ENCODE data around the gene NPM1.

Gene NPM1

DNA sequence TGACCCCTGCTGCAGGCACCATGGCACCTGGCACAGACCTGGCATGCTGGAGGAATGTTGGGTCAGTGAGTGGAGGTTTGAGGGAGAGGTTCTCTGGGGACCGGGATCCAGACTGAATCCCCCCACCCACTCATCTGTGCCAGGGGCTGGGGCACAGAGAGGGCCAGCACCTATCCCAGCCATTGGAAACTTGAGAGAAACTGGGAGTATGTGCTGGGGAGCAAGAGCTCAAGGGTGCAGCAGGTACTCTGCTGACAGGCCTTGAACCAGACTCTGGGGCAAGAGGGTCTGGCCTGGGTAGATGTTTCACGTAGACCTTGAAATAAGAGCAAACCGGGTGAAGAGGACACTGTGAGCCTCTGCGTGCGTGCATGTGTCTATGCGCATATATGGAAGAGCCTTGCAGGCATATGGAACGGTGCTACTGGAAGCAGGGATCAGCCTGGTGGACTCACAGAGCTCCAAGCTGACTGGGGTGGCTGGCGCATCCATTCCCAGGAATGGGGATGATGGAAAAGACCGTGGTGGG lies 40.6 kb downstream of the NPM1 start:
- DNase-seq (ENCODE audit: low read depth in 2 of 2) = no peak

DNA sequence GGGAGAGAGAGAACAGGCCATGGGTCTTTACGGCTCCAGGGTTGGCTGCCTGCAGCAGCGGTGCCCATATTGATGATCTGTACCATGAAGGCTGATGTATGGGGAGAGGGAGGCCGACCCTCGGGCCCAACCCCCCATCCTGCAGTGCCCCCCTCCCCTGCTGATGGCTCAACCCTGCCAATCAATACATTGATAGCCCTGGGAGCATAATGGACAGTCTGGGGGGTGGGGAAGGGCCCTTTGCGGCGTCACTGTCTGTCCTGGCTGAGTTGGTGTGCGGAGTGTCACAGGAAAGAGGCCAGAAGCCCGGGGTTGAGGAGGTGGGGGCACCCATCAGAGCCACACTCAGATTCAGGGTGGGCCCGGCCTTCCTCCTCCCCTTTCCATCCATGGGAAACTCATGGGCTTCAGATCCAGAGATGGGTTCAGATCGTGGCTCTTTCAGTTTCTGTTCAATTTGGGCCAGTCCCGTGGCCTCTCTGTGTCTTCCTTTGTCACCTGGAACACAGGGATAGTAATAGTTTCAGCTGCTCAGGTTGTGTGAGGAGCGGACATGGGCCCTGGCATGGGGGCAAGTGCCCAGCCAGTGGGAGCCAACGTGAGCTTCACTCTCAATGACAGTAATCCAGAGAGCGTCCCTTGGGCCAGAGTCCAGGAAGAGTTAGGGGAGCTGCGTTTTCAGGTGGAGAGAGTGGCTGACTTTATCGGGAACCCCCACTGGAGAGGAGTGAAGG lies 41.3 kb downstream of the NPM1 start:
- no peak for DNase-seq (ENCODE audit: low read depth in 2 of 2)

DNA sequence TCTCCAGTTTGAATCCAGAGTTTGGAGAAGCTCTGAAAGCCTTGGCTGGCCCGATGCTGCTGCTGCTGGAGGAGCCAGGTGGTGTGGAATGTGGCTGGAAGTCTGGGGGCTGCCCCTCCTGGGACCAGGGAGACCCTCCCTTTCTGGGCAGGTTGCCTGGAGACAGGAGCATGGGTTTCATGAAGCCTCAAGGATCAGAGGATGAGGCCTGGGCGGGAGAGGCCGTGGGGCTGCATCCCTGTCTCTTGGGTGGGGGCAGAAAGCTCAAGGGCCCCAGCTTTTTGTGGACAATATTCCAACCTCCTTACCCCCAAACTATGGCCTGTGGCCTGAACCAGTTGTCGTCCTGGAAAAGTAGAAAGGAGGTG lies 41.9 kb downstream of the NPM1 start:
- no peak for DNase-seq (ENCODE audit: low read depth in 2 of 2)

DNA sequence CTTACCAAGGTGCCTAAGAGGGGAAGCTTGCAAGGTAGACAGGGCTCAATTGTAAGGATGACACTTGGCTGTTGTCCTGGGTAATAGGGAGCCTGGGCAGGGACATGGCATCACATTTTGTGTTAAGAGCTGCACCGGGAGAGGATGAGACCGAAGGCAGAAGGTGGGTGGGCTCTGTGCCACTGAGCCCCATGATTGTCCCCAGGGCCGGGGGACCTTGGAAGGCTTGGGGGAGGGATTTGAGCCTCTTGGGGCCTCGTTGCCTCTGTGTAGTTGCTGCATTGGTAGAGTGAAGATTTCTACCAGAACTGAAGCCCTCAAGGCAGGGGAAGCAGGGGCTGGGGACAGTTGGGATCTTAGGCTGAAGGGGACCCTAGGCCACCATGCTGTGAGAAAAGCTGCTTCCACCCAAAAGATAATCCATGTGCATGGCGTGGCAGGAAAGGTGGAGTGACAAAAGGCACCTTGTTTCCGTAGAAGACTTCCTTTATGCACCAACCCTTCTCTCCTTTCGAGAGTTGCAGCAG lies 43.7 kb downstream of the NPM1 start:
- DNase-seq (ENCODE audit: low read depth in 2 of 2) = no peak

DNA sequence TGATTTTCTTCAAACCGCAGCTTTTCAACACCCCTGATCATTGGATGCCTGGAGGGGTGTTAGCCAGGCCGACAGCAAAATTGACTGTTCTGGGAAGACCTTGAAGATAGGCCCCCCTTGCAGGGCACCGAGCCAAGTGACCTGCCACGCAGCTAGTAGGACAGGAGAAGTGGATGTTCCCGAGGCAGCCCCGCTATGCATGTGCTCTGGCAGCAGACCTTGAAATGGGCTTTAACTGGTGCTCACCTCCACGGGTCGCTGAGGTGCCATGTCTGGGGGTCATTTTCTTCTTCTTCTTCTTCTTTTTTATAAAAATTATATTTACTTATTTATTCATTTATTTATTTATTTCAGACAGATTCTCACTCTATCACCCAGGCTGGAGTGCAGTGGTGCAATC lies 44.4 kb downstream of the NPM1 start:
- DNase-seq (ENCODE audit: low read depth in 2 of 2) = no peak

DNA sequence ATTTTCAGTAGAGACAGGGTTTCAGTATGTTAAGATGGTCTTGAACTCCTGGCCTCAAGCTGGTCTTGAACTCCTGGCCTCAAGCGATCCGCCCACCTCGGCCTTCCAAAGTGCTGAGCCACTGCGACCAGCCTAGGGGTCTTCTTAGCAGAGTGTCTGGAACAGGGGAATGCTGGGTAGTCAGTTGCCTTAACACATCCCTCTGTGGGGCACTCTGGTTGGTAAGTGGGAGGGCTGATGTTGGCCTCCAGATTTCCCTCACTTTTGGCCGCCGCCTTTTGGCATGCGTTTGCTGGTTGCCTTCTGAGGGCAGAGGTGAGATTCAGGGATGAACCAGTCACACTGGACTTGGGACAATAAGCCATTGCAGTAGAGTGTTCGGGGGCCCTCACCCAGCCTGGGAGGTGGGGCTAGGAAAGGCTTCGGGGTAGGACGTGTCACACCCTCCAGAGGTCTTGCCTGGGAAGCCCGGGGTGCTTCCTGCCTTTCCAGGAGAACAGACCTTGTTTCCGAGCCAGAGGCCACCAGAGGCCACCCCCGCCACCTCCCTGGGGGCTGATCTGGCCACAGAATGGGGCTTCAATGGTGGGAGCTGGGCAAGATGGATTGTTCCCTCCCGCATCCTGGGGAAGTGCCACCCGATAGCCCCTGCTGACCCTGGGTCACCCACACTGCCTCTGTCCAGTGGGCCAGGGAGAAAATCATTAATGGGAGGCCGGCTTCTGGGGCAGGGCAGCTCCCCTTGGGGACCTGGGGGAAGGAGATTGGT lies 45.1 kb downstream of the NPM1 start:
- DNase-seq (ENCODE audit: low read depth in 2 of 2) = no peak

DNA sequence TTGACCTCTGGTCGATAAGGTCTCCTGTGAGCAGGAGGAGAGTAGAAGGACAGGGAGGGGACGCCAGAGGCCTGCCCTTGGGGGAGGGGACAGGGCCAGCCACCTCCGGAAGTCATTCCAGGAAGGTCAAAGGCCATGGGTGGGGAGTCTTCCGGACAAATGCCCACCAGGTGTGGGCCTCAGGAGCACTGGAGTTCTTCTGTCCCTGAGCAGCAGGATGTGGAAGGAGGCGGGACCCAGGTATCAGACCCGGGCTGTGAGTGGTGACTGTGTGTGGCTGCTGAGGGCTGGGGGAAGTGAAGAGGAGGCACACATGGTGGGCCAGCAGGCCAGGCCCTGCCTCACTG lies 45.7 kb downstream of the NPM1 start:
- no peak for DNase-seq (ENCODE audit: low read depth in 2 of 2)

DNA sequence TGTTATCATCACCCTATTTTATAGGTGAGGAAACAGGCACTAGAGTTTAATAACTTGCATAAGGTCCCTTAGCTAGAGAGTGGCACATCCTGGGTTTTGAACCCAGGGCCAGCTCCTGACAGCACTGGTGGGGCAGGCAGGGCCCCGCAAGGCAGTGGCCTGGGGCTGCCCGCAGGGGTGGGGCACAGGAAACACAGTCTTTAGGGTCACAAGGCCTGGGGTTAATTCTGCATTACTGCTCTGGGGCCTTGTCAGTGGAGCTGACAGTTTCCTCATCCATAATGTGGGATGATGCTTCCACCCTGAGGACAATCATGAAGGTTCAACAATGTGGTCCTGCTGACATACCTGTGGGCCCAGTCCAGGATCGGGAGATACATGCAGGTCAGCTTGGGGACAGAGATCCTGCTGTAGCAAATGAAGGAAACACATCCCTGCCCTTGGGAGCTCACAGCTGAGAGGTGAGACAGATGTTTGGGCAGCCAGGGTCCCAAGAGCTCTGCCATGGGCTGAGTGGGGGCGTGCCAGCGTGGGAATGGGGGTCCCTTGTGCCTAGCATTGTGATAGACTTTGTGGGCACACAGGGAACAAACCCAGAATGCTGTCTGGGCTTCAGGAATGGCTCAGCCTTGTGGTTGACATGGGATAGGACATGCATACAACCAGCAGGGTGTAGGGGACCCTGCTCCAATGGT lies 46.5 kb downstream of the NPM1 start:
- DNase-seq (ENCODE audit: low read depth in 2 of 2) = no peak

DNA sequence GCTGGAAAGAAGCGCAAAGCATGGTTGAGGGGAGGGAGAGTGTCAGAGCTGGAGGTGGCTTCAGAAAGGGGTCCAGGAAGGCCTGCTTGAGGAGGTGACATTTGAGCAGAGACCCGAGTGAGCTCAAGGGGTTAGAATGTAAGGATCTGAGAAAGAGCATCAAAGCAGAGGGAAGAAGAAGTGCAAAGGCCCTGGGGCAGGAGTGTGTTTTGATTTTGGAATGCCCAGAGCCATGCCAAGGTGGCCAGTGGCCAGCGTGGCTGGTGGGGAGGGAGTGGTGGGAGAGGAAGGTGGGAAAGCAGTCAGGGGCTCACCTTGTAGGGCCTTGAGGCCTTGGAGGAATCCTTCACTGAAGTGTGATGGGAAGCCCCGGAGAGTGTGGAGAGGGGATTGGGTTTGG lies 47.2 kb downstream of the NPM1 start:
- no peak for DNase-seq (ENCODE audit: low read depth in 2 of 2)

DNA sequence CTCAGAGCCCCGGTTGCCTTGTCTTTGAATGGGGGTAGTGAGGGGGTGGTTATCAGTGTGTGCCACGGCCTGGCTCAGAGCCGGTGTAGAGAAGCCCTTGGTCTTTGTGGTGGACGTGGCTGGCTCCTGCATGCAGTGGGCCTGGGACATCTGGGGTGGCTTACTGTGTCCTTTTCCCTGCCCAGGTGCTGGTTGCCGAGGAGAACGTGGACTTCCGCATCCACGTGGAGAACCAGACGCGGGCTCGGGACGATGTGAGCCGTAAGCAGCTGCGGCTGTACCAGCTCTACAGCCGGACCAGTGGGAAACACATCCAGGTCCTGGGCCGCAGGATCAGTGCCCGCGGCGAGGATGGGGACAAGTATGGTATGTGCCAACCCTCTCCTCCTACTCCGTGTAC lies 48.3 kb downstream of the NPM1 start:
- no peak for DNase-seq (ENCODE audit: low read depth in 2 of 2)

DNA sequence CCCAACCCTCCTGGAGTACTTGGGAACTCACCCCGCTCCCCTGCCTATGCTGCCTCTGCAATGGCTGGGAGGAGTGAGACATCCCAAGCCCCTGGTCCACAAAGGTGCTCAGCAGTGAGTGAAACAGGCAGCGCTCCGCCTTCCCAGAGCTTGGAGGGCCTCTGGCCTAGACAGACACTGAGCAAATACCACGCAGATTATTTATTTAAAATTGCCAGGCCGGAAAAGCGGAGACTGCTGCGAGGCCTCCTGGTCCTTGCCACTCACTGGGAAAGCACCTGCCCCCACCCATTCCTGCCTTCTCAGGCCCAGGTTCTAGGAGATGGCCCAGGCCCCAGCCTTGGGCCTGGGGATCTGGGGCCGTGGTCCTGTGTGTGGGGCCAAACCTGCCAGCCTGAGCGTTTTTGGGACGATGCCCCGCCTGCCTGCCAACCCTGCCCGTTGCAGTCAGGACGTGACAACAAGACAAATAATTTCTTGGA lies 49.2 kb downstream of the NPM1 start:
- DNase-seq (ENCODE audit: low read depth in 2 of 2) = no peak

DNA sequence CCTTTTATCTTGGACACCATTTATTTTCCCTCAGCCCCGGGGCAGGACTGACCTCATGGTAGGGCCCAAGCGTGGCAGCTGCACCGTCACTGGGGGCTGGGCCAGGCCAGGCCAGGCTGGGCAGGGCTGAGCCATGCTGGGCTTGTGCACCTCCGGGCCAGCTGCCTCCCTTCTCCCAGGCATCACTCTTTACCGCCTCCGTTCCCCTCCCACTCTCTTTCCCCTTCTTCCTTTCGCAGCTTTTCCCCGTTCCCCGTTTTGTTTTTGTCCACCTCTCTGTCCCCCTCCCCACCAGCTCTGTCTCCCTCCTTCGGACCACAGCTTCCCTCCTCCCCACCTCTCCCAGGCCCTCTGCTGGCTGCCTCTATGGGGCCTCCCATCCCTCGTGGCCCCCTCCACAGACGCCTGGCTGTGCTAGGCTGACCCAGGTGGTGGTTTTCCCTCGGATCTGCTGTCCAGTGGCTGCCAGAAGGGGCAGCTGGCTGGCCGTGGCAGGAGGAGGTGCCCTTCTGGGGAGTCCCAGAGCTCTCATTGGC lies 49.7 kb downstream of the NPM1 start:
- no peak for DNase-seq (ENCODE audit: low read depth in 2 of 2)

DNA sequence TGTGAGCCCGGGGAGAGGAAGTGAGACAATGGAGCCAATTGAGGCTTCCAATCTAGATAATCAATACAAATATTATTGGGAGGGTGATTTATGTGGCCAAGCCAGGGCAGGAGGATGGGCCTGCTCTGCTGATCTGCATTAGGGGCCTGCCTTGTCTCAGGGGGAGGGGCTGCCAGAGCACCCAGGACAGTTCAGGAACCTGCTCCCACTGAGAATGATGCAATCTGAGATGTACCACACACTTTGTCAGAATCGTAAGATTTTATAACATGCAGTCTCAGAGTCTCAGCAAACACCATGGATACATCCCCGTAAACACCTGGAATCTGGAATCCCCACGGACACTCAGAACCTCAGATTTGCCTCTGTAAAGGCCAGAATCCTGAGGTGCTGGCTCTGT lies 51.1 kb downstream of the NPM1 start:
- DNase-seq (ENCODE audit: low read depth in 2 of 2) = no peak

DNA sequence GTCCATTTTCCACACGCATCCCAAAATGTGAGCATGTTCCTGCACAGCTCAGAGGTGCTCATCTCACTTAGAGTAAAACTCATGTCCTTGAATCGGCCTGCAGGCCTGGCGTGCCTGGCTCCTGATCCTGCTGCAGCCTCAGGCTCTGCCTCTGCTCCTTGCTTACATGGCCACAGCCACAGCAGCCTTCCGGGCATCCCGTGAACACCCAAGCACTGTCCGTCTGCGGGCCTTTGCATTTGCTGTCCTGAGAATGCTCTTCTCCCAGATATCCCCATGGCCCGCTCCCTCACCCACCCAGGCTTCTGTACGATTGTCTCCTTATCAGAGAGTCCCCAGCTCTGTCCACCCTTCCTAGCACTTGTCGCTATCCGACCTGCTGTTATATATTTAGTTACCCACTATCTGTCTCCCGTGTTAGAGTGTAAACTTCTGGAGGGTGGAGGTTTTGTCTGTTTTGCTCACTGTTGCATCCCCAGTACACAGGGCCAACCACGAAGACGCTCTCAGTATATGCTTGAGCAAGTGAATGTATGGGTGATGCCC lies 53.7 kb downstream of the NPM1 start:
- DNase-seq (ENCODE audit: low read depth in 2 of 2) = no peak

DNA sequence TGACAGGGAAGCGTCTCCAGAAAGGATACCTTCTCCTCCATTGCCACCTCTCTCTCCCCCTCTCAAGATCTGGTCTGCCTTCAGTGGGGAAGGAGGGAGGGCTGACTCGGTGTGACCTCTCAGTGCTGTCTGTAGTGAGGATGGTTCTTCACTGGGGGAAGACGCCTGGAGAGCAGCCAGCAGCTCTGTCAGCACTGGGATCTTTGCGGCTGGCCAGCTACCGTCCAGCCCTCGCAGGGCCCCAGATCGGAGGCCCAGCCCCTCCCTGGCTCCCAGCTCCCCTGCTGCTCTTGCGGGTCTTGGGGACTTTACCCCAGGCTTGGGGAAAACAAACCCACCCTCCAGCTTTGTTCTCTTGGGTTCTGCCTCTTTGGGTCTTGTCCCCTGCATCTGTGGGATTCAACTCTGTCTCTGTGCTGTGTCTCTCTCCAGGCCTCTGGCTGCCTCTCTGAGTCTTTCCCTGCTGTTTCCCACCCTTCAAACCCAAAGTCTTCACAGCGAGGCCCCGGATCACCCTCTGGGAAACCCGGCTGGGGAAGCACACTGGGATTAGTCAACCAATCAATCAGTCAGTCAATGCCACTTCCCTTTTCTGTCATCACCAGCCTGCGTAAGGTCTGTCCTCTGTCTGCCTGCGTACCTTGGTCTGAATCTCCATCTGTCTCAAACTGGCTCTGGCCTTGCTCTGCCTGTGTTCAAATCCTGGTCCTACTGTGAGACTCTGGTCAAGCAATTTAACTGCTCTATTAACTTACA lies 54.8 kb downstream of the NPM1 start:
- no peak for DNase-seq (ENCODE audit: low read depth in 2 of 2)

DNA sequence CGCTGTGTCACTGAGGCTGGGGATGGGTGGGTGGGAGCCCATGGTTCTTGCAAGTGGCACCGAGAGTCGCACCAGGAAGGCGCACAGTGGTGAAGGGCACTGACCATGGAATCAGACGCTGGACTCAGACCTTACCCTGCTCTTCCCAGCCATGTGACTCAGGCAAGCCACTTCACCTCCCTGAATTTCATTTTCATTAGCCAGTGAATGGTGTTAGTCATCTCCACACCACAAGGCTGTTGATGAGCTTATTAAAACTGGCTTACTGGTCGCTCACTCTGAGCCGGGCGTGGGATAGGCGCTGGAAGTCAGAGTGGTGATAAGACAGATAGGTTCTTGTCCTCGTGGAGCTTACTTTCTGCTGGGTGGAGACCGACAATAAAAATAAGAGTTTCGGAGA lies 56.9 kb downstream of the NPM1 start:
- DNase-seq (ENCODE audit: low read depth in 2 of 2) = no peak

DNA sequence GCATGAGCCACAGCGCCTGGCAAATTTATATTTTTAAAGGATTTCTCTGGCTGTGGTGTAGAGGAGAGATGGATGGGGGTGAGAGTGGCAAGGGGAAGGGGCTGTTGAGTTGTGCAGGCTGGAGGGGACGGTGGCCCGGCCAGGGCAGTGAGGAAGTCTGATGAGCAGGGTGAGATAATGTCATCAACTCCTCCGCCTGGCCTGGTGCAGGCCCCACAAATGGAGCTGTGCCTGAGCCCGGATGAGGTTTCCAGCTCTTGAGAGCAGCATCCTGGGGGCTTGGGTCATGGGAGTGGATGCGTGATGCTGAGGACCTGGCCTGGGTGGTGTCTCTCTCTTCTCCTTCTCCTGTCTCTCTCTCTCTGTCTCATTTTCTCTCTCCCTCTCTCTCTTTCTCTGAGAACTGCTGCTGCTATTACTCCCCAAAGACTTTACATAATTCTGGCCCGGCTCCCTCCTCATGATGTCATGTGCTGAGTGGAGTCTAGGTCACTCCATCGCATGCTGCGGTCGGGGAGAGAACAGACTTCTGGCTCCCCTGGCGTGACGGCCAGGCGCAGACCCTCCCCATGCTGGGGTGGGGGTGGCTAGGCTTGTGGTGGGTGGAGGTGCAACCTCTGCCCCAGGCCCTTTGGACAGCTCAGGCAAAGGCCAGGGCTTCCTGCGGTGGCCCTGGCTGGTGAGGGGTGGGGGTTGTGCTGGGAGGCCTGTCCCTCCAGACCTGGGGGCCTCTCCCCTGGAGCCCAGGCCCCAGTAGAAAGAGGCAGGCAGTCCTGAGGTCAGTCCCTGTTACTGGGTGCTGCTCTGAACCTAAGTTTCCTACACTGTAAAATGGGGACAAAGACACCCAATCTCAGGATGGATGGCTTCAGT lies 58.2 kb downstream of the NPM1 start:
- no peak for DNase-seq (ENCODE audit: low read depth in 2 of 2)

DNA sequence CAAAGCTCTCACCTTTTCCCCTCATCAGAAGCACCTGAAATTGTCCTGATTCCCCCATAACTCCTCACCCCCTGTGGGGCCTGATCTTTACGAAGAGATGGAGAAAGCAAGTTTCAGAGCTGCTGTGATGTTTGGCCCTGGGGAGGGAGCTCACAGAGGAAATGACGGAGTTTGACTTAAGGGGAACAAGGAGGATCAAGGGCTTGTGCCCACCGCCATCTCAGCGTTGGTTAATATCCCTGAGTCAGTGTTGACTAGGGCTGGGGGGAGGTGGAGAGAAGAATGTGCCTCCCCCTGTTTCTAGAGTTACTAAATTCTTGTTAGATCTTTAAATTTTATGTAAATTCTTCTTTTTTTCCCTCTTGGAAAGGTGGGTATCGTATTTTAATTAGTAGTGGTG lies 59.6 kb downstream of the NPM1 start:
- DNase-seq (ENCODE audit: low read depth in 2 of 2) = no peak

DNA sequence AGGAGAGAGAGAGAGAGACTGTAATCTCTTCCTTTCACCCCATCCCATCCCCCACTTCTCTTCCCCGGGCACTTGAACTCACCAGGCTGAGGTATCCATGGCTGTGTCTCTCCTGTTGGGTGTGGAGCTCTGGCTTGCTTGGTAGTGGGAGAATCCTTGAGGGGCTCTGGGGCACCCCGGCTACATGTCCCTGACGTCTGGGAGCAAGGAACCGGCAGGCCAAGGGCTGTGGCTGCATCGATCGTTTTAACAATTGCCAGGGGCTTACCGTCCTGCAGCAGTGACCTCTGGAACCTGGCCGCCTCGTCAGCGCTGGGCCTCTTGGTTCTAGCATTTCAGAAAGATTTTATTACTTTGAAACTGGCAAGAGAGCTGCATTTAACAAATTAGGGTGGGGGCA lies 61.8 kb downstream of the NPM1 start:
- no peak for DNase-seq (ENCODE audit: low read depth in 2 of 2)

Data from stimulated activated CD8-positive, alpha-beta memory T cell treated with anti-CD3 and anti-CD28 coated beads, Interleukin-15, amount 100 ng/mL, for 4 hours (primary cell).